Spleen (tissue), 11 donors: Measurements from ENCODE around the gene CRAT. TPM values are rescaled to one million over a fixed set of nuclear protein-coding genes. Genes with fewer than 3 reads are reported as not detected.
A peak's percentile ranks its signal among the peaks of the same experiment; 100 is the strongest.

Experiments
- DNase-seq: peaks from one replicate; pipeline ENCODE4 v3.0.0-alpha.2; 2020
- H3K27ac ChIP-seq, 8 donors: fragments of 200-600 bp; sonication (generic) in 7 of 8; 1 replicate in 4 of 8; 2 replicates in 4 of 8; pipeline versions ENCODE4 v1.5.0 to v1.8.0; 2016 to 2021; ENCODE audit warnings: inconsistent platforms in 4 of 8, mild to moderate bottlenecking in 4 of 8, moderate library complexity in 1 of 8
- H3K27me3 ChIP-seq, 7 donors: fragments of 200-600 bp; sonication (generic) in 6 of 7; replicated peaks in 1 of 7; 1 replicate in 4 of 7; 2 replicates in 3 of 7; pipeline versions ENCODE4 v1.5.0 to v1.8.0; 2016 to 2021; ENCODE audit warnings: inconsistent platforms in 3 of 7, mild to moderate bottlenecking in 1 of 7
- H3K36me3 ChIP-seq, 6 donors: fragments of 200-600 bp; sonication (generic) in 5 of 6; 1 replicate in 4 of 6; 2 replicates in 2 of 6; pipeline versions ENCODE4 v1.5.0 to v1.8.0; 2016 to 2021; ENCODE audit warnings: inconsistent platforms in 2 of 6
- H3K4me1 ChIP-seq, 6 donors: fragments of 200-600 bp; sonication (generic) in 5 of 6; 1 replicate in 3 of 6; 2 replicates in 3 of 6; pipeline versions ENCODE4 v1.5.0 to v1.8.0; 2016 to 2021; ENCODE audit warnings: inconsistent platforms in 3 of 6
- H3K4me3 ChIP-seq, 8 donors: fragments of 200-600 bp; sonication (generic) in 7 of 8; 1 replicate in 4 of 8; 2 replicates in 4 of 8; pipeline versions ENCODE4 v1.5.0 to v1.8.0; 2016 to 2021; ENCODE audit warnings: inconsistent platforms in 4 of 8, mild to moderate bottlenecking in 4 of 8, moderate library complexity in 2 of 8
- H3K9me3 ChIP-seq, 8 donors: fragments of 200-600 bp; sonication (generic) in 7 of 8; 1 replicate in 4 of 8; 2 replicates in 4 of 8; pipeline versions ENCODE4 v1.5.0 to v1.8.0; 2016 to 2021; ENCODE audit warnings: inconsistent platforms in 4 of 8
- CTCF ChIP-seq, 11 experiments: fragments of 200-600 bp in 7 of 11; fragments of 450-650 bp in 4 of 11; sonication (generic) in 4 of 11; IDR thresholded peaks in 8 of 11; conservative IDR thresholded peaks in 3 of 11; 1 replicate in 7 of 11; 2 replicates in 4 of 11; pipeline versions ENCODE4 v1.4.0 to v1.8.0; 2016 to 2021; ENCODE audit warnings: antibody characterized with exemption in 11 of 11, inconsistent platforms in 4 of 11, mild to moderate bottlenecking in 1 of 11
- POLR2A ChIP-seq, 3 donors: fragments of 450-650 bp; IDR thresholded peaks; one replicate each; pipeline ENCODE4 v1.5.1; 2017; ENCODE audit warnings: antibody characterized with exemption in 3 of 3, mild to moderate bottlenecking in 1 of 3
- POLR2AphosphoS5 ChIP-seq, 3 donors: sonication (generic); formaldehyde crosslinking; IDR thresholded peaks; one replicate each; pipeline ENCODE4 v1.5.1; 2017; ENCODE audit warnings: antibody characterized with exemption in 3 of 3
- WGBS, 5 donors: extraction: QIAGEN DNeasy Blood & Tissue Kit in 3 of 5; methylation state at CpG; one replicate each; pipeline versions ENCODE4 v1.1.5 to v1.1.7; 2013 to 2018; 5-methylcytosine and 5-hydroxymethylcytosine counted together
- intact Hi-C: fragments of 100-400 bp; cut with DNase I; formaldehyde crosslinking; loops from one replicate; pipeline ENCODE4 v1.15.0; 2023; ENCODE audit warnings: low total_unique reads
- polyA plus RNA-seq, 3 donors: library from polyadenylated mRNA; stranded (reverse); fragments of 200-250 nt; gene quantifications; one replicate each; pipeline ENCODE4 v1.2.1, GENCODE V29; 2013
- total RNA-seq, 7 donors: library from RNA; depleted of rRNA in 3 of 7; stranded (reverse); fragments of >200 nt in 3 of 7; fragmentation: NEBNext Ultra II Directional in 4 of 7; extraction: Animal tissue kit (Norgen Biotek cat#: 25700) in 4 of 7; gene quantifications; one replicate each; pipeline versions ENCODE4 v1.1.0 to v1.2.1, GENCODE V29; 2016 to 2021
- donor health status: healthy with polysubstance abuse.
- donor health status: DM: no; HTN: no; CAD: no; lungs with moderate emphysema.
- donor health status: DM: no; HTN: no; CAD: no.
- donor health status: Bipolar disorder and iron deficiency.
- donor health status: healthy.
- donor health status: DM: no; HTN: no; CAD: no.
- donor health status: DM: yes; HTN: yes; CAD: no.

The CRAT gene
- total and polyA plus RNA-seq, 10 donors, result 5.7 to 32.3 (median 15.7) TPM

DNA sequence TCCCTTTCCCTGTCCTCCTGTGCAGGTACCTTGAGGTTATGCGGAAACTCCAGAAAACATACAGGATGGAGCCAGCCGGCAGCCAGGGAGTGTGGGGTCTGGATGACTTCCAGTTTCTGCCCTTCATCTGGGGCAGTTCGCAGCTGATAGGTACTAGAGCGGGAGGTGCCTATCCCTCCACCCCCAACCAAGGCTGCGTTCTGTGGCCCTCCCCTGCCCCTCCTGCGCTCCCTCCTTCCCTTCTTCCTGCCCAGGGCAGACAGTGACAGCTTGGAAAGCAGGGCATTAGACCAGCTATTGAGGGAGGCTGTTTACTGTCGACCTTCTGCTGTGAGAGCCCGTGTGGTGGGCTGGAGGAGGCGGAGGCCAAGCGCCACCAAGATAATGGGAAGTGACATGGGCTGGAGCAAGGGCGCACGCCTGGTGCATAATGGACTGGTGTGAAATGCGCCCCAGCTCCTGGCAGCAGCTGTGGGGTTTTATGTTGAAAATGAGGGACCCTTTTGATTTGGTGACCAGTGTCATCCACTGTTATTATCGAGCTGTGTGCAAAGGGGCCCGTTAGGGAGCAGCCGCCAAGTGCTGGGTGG lies 25.9 kb upstream of the CRAT start:
- Histone ChIP-seq H3K27ac (peak overlapping the region; percentile 64 to 100 (median 98)), H3K36me3 (peaks cover 0 to 71% (median 35%) of the 10 kb centered on the region in 6 donors), H3K9me3 (no peaks in the 10 kb centered on the region), H3K4me3 (no peak overlapping the region), H3K4me1 (peaks cover 24 to 67% (median 52%) of the 10 kb centered on the region in 6 donors), H3K27me3 (no peaks in the 10 kb centered on the region)
- no peak for DNase-seq
- no peak for TF ChIP-seq POLR2A (IDR thresholded peaks at IDR 0.05)
- TF ChIP-seq CTCF (IDR thresholded peaks at IDR 0.05 in 8 of 11, conservative IDR thresholded peaks at IDR 0.05 in 3 of 11), result no peak
- TF ChIP-seq POLR2AphosphoS5 (IDR thresholded peaks at IDR 0.05), result peak in 2 of 3 donors; percentile 42 to 51
- WGBS, 5 donors, result 59 to 80% (median 68%) methylated on average over 16 of the region's 16 CpGs
- intact Hi-C loops, result no loop called here

- 93 to 97% (median 95%) methylated on average over 6 of the region's 6 CpGs for WGBS, 5 donors
- H3K36me3 ChIP-seq, result peaks cover 0 to 82% (median 40%) of the 10 kb centered on the region in 6 donors
Measured at GRCh38 chr9:129135476-129135875, 24.9 kb upstream of the CRAT start.

DNA sequence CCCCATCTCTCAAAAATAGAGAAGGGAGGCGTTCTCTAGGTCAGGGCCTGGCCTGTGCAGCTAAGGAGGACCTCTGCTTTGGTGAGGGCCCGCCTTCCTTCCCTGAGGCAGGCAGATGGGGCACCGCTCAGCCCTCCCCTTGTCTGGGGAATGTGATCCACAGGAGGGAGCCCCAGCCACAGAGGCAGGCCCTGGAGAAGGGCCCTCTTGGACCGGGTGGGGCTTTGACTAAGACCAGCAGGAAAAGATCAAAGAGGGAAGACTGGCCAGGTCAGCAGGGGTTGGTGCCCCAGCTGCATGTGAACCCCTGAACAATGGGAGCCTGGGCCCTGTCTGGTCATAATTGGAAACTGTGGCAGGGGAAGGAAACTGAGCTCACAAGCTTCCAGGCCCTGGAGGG lies 22.5 kb upstream of the CRAT start:
- TF ChIP-seq POLR2A (IDR thresholded peaks at IDR 0.05) (no peak), CTCF (IDR thresholded peaks at IDR 0.05 in 8 of 11, conservative IDR thresholded peaks at IDR 0.05 in 3 of 11) (no peak)
- no peak overlapping the region for H3K27ac ChIP-seq
- no peak for DNase-seq

More at GRCh38 chr9:129135476-129135875, 24.9 kb upstream of the CRAT start:
- Histone ChIP-seq H3K4me1 (peaks cover 16 to 60% (median 45%) of the 10 kb centered on the region in 6 donors), H3K9me3 (no peaks in the 10 kb centered on the region), H3K27ac (peak overlapping the region in 4 of 8 donors; percentile 97 to 100 (median 98)), H3K27me3 (no peaks in the 10 kb centered on the region), H3K4me3 (no peak overlapping the region)
- no peak for DNase-seq
- intact Hi-C loops, result no loop called here
- TF ChIP-seq POLR2AphosphoS5 (IDR thresholded peaks at IDR 0.05) (no peak), POLR2A (IDR thresholded peaks at IDR 0.05) (no peak), CTCF (IDR thresholded peaks at IDR 0.05 in 8 of 11, conservative IDR thresholded peaks at IDR 0.05 in 3 of 11) (no peak)

GRCh38 chr9:129131300-129132145 lies 20.9 kb upstream of the CRAT start:
- intact Hi-C loops, result loop anchor here (5.0 kb wide), 1 partner anchor 651 kb away; no protein-coding TSS in a partner anchor
- peak overlapping the region in 4 of 8 donors; percentile 15 to 45 (median 30) for H3K27ac ChIP-seq
- WGBS, 5 donors, result 31 to 51% (median 41%) methylated on average over 10 to 13 of the region's 13 CpGs
- no peaks in the 10 kb centered on the region for H3K27me3 ChIP-seq
- H3K9me3 ChIP-seq, result no peaks in the 10 kb centered on the region
- H3K4me3 ChIP-seq, result no peak overlapping the region
- H3K4me1 ChIP-seq, result peaks cover 0 to 29% (median 15%) of the 10 kb centered on the region in 6 donors
- H3K36me3 ChIP-seq, result peaks cover 0 to 98% (median 48%) of the 10 kb centered on the region in 6 donors
- peak; percentile 95 for DNase-seq
- TF ChIP-seq POLR2A (IDR thresholded peaks at IDR 0.05), result peak in 1 of 3 donors; percentile 7
- peak; percentile 48 to 73 (median 71) for TF ChIP-seq POLR2AphosphoS5 (IDR thresholded peaks at IDR 0.05)
- TF ChIP-seq CTCF (IDR thresholded peaks at IDR 0.05 in 8 of 11, conservative IDR thresholded peaks at IDR 0.05 in 3 of 11), result peak; percentile 94 to 99 (median 99)

More for the DNA sequence above, 22.5 kb upstream of the CRAT start:
- H3K4me3 ChIP-seq, result no peak overlapping the region
- H3K4me1 ChIP-seq, result peaks cover 6 to 36% (median 22%) of the 10 kb centered on the region in 6 donors
- H3K36me3 ChIP-seq, result peaks cover 0 to 98% (median 52%) of the 10 kb centered on the region in 6 donors
- no peaks in the 10 kb centered on the region for H3K27me3 ChIP-seq
- H3K9me3 ChIP-seq, result no peaks in the 10 kb centered on the region
- 84 to 96% (median 92%) methylated on average over 4 of the region's 4 CpGs for WGBS, 5 donors
- intact Hi-C loops, result loop anchor here (5.0 kb wide), 1 partner anchor 649 kb away; no protein-coding TSS in a partner anchor
